ENCODE measurements around the gene PATL2.

DNA sequence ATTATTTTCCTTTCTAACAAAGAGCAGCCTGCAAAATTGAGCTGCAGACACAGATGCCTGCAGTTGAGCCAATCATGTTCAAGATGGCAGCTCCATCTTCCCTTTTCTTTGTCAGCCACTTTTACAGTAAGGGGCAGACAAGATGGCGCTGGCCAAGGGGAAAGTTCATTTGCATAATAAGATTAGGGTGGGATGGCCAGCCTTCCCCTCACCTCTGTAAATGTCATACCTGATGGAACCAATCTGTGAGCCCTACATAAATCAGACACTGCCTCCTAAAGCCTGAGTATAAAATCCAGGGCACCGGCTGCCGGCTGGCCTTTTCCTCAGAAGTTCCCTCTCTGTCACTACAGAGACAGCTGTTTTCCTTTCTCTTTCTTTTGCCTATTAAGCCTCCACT lies 15.8 kb downstream of the PATL2 start:
- TF ChIP-seq, protein P1, sequence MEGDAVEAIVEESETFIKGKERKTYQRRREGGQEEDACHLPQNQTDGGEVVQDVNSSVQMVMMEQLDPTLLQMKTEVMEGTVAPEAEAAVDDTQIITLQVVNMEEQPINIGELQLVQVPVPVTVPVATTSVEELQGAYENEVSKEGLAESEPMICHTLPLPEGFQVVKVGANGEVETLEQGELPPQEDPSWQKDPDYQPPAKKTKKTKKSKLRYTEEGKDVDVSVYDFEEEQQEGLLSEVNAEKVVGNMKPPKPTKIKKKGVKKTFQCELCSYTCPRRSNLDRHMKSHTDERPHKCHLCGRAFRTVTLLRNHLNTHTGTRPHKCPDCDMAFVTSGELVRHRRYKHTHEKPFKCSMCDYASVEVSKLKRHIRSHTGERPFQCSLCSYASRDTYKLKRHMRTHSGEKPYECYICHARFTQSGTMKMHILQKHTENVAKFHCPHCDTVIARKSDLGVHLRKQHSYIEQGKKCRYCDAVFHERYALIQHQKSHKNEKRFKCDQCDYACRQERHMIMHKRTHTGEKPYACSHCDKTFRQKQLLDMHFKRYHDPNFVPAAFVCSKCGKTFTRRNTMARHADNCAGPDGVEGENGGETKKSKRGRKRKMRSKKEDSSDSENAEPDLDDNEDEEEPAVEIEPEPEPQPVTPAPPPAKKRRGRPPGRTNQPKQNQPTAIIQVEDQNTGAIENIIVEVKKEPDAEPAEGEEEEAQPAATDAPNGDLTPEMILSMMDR (IDR thresholded peaks at IDR 0.05) = no peak
- TF ChIP-seq EZH2phosphoT487 (IDR thresholded peaks at IDR 0.05) = no peak
